Caco-2 (cell line): ENCODE data around the gene CACNA2D1. TPM values are rescaled to one million over a fixed set of nuclear protein-coding genes. Genes with fewer than 3 reads are reported as not detected.

Experiments
- BruUV-seq: library from RNA; stranded (reverse); fragments of 400-500 nt; replicated peaks from 2 replicates; lab custom pipeline; 2021; lab: Mats Ljungman, UMichigan
- CTCF ChIA-PET: fragments of 300-600 bp; sonication (Branson Sonifier 250); formaldehyde crosslinking; loops from one replicate; lab custom pipeline; 2022; ENCODE audit warnings: antibody characterized with exemption; lab: Charles Lee
- POLR2A ChIA-PET: fragments of 300-600 bp; sonication (Branson Sonifier 250); formaldehyde crosslinking; loops from one replicate; lab custom pipeline; 2022; ENCODE audit warnings: antibody characterized with exemption; lab: Charles Lee
- DNase-seq, 2 experiments: peaks; one replicate each; pipeline versions ENCODE4 v3.0.0 to v3.0.0-alpha.2; 2020 to 2022
- H3K27me3 ChIP-seq: replicated peaks from 2 replicates; pipeline ENCODE4 v1.6.0; 2011; ENCODE audit warnings: low read length; ENCODE audit not compliant: control insufficient read depth, insufficient read depth
- H3K36me3 ChIP-seq: 2 replicates; pipeline ENCODE4 v1.5.1; 2011; ENCODE audit warnings: low read length; ENCODE audit not compliant: control insufficient read depth, insufficient read depth
- H3K4me1 ChIP-seq: fragments of 250-450 bp; sonication (Bioruptor Pico); 2 replicates; pipeline ENCODE4 v1.5.1; 2020; ENCODE audit warnings: mild to moderate bottlenecking
- H3K4me3 ChIP-seq: 2 replicates; pipeline ENCODE4 v1.5.1; 2011; ENCODE audit warnings: low read depth, mild to moderate bottlenecking, control low read depth, low read length
- H3K9me3 ChIP-seq: fragments of 250-450 bp; sonication (Bioruptor Pico); 2 replicates; pipeline ENCODE4 v1.5.1; 2020; ENCODE audit warnings: mild to moderate bottlenecking, moderate library complexity
- H3K27ac Mint-ChIP-seq: one replicate; pipeline ENCODE4 v1.8.0; 2022; ENCODE audit warnings: mixed read lengths; ENCODE audit not compliant: unreplicated experiment
- H3K27me3 Mint-ChIP-seq: one replicate; pipeline ENCODE4 v1.8.0; 2022; ENCODE audit warnings: mixed read lengths; ENCODE audit not compliant: insufficient read depth, unreplicated experiment
- H3K36me3 Mint-ChIP-seq: one replicate; pipeline ENCODE4 v1.8.0; 2022; ENCODE audit warnings: mild to moderate bottlenecking, mixed read lengths; ENCODE audit not compliant: insufficient read depth, unreplicated experiment
- H3K4me1 Mint-ChIP-seq: one replicate; pipeline ENCODE4 v1.8.0; 2022; ENCODE audit warnings: low read depth, mixed read lengths; ENCODE audit not compliant: unreplicated experiment
- H3K4me3 Mint-ChIP-seq: one replicate; pipeline ENCODE4 v1.8.0; 2022; ENCODE audit warnings: mild to moderate bottlenecking, moderate library complexity, mixed read lengths; ENCODE audit not compliant: unreplicated experiment
- H3K9me3 Mint-ChIP-seq: one replicate; pipeline ENCODE4 v1.8.0; 2022; ENCODE audit warnings: mixed read lengths; ENCODE audit not compliant: unreplicated experiment
- intact Hi-C: fragments of 100-400 bp; cut with micrococcal nuclease; formaldehyde crosslinking; loops from one replicate; pipeline ENCODE4 v1.10.0; 2022; ENCODE audit not compliant: unreplicated experiment
- total RNA-seq: library from RNA; stranded (reverse); gene quantifications from 2 replicates; pipeline ENCODE4 v1.2.3, GENCODE V29; 2022
- TF ChIP-seq, protein P1 (sequence below), 2 experiments: fragments of 200-600 bp in 1 of 2; IDR thresholded peaks; 1 replicate in 1 of 2; 2 replicates in 1 of 2; pipeline versions ENCODE4 v1.5.1 to v1.8.0; 2011 to 2022; ENCODE audit warnings: antibody characterized with exemption in 1 of 2, control low read depth in 1 of 2, inconsistent platforms in 1 of 2, low read depth in 1 of 2, low read length in 1 of 2, mild to moderate bottlenecking in 1 of 2, moderate library complexity in 1 of 2; ENCODE audit not compliant: insufficient read depth in 1 of 2, severe bottlenecking in 1 of 2, unreplicated experiment in 1 of 2

CACNA2D1 gene
- total RNA-seq, 1 experiment from 2014 or later = not detected

DNA sequence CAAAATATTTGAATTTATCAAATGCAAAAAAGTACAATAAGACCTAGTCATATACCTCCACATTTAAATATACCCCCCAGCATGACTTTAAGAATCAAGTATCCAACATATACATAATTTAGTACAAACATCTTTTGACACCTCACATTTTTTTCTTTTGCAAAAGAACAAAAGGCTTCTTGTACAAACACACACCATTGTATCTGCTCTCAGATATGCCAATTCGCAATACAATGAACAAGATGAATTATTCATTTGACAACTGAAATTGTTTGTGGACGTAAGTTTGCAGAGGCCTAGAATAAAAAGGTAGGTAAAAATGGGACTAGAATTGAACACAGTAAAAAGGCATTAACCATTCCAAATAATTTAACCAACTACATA lies 154.4 kb downstream of the CACNA2D1 start:
- DNase-seq = no peak
- ChIA-PET CTCF (no interaction called here), POLR2A (no interaction called here)
- TF ChIP-seq, protein P1, sequence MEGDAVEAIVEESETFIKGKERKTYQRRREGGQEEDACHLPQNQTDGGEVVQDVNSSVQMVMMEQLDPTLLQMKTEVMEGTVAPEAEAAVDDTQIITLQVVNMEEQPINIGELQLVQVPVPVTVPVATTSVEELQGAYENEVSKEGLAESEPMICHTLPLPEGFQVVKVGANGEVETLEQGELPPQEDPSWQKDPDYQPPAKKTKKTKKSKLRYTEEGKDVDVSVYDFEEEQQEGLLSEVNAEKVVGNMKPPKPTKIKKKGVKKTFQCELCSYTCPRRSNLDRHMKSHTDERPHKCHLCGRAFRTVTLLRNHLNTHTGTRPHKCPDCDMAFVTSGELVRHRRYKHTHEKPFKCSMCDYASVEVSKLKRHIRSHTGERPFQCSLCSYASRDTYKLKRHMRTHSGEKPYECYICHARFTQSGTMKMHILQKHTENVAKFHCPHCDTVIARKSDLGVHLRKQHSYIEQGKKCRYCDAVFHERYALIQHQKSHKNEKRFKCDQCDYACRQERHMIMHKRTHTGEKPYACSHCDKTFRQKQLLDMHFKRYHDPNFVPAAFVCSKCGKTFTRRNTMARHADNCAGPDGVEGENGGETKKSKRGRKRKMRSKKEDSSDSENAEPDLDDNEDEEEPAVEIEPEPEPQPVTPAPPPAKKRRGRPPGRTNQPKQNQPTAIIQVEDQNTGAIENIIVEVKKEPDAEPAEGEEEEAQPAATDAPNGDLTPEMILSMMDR (IDR thresholded peaks at IDR 0.05; ENCODE audit: insufficient read depth in 1 of 2, low read depth in 1 of 2, low read length in 1 of 2, severe bottlenecking in 1 of 2, unreplicated experiment in 1 of 2) = no peak
- Mint-ChIP-seq H3K4me3 (no peak overlapping the region), H3K4me1 (no peaks in the 10 kb centered on the region), H3K9me3 (peaks cover 9% of the 10 kb centered on the region), H3K36me3 (no peaks in the 10 kb centered on the region), H3K27ac (no peak overlapping the region), H3K27me3 (no peaks in the 10 kb centered on the region)
- no peaks in the 10 kb centered on the region for H3K9me3 ChIP-seq
- no TSS peak for BruUV-seq
- intact Hi-C loops = no loop called here
- H3K4me3 ChIP-seq = no peak overlapping the region
- H3K36me3 ChIP-seq = no peaks in the 10 kb centered on the region
- no peaks in the 10 kb centered on the region for H3K4me1 ChIP-seq
- no peaks in the 10 kb centered on the region for H3K27me3 ChIP-seq

DNA sequence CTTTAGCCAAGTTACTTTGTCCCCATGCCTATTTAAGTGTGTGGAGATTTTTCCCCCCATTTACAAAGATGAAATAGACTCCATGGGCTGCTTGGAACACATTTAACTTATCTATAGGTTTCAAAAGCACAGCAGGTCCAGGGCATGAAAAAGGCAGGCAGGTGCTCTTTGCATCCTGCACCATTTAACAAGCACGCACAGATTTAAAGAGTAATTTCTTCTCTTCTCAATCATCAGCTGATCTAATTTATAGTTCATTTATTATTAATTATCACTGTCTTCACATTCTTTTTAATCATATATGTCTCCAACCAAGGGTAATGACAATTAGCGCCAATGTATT lies 156.8 kb downstream of the CACNA2D1 start:
- Mint-ChIP-seq H3K9me3 (peaks cover under 1% of the 10 kb centered on the region), H3K4me3 (no peak overlapping the region), H3K4me1 (no peaks in the 10 kb centered on the region), H3K36me3 (no peaks in the 10 kb centered on the region), H3K27ac (no peak overlapping the region), H3K27me3 (no peaks in the 10 kb centered on the region)
- no peak overlapping the region for H3K4me3 ChIP-seq
- H3K27me3 ChIP-seq = no peaks in the 10 kb centered on the region
- POLR2A ChIA-PET = no interaction called here
- CTCF ChIA-PET = no interaction called here
- DNase-seq = no peak
- intact Hi-C loops = no loop called here
- no peaks in the 10 kb centered on the region for H3K36me3 ChIP-seq
- no peaks in the 10 kb centered on the region for H3K9me3 ChIP-seq
- BruUV-seq = no TSS peak
- TF ChIP-seq, protein P1 (IDR thresholded peaks at IDR 0.05; ENCODE audit: insufficient read depth in 1 of 2, low read depth in 1 of 2, low read length in 1 of 2, severe bottlenecking in 1 of 2, unreplicated experiment in 1 of 2) = no peak
- no peaks in the 10 kb centered on the region for H3K4me1 ChIP-seq

DNA sequence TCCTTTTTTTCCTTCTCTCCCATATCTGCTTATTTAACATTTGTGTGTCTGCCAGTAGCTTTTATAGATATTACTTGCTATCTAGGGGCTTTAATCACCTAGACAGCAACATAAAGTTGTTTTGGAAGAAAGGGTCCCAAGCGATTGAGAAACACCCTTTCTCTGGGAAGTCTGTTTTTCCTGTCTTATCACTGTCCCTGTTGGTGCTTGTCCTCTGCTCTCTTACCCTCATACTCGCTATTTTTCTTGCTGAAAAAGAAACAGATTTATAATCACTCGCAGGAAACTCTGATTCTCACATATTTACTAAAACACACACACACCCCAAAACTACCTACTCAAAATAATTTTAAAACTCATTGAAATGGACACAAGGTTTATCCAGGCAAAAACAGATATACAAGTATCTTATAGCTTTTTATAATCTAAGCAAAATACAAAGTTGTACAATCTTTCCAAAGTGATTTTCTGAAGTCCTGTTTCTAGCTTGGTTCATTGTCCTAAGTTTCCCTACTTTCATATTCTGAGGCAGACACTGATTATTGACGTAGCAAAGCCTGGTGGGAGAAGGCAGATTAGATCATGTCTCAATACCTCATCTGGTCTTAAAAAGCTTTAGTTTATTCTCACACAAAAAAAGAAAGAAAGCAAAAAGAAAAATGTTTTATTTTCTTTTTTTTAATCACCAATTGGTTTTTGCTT lies 157.3 kb downstream of the CACNA2D1 start:
- no peak overlapping the region for H3K27ac Mint-ChIP-seq
- intact Hi-C loops = no loop called here

More for the DNA sequence above, 157.3 kb downstream of the CACNA2D1 start:
- Mint-ChIP-seq H3K36me3 (no peaks in the 10 kb centered on the region), H3K4me3 (no peak overlapping the region), H3K27me3 (no peaks in the 10 kb centered on the region), H3K4me1 (no peaks in the 10 kb centered on the region), H3K9me3 (no peaks in the 10 kb centered on the region)
- no peak overlapping the region for H3K4me3 ChIP-seq
- no peaks in the 10 kb centered on the region for H3K27me3 ChIP-seq
- H3K36me3 ChIP-seq = no peaks in the 10 kb centered on the region
- H3K9me3 ChIP-seq = no peaks in the 10 kb centered on the region
- H3K4me1 ChIP-seq = no peaks in the 10 kb centered on the region
- ChIA-PET POLR2A (no interaction called here), CTCF (no interaction called here)
- no peak for DNase-seq
- TF ChIP-seq, protein P1 (IDR thresholded peaks at IDR 0.05; ENCODE audit: insufficient read depth in 1 of 2, low read depth in 1 of 2, low read length in 1 of 2, severe bottlenecking in 1 of 2, unreplicated experiment in 1 of 2) = no peak
- BruUV-seq = no TSS peak
